Neural progenitor cell (in vitro differentiated cells): Measurements from ENCODE around the gene ATF5. TPM values are rescaled to one million over a fixed set of nuclear protein-coding genes. Genes with fewer than 3 reads are reported as not detected.
"Not testable (repeated sequence)": the region's sequence is repeated elsewhere in the genome, so short reads cannot be mapped to it uniquely, and the experiment has no call there.

Experiments
- DNase-seq: peaks from one replicate; pipeline ENCODE4 v3.0.0-alpha.2; 2016; ENCODE audit warnings: low spot score
- H2AFZ ChIP-seq: fragments of 200-600 bp; sonication (generic); replicated peaks from 2 replicates; pipeline ENCODE4 v1.6.1; 2016; ENCODE audit warnings: antibody characterized with exemption
- H3F3A ChIP-seq: fragments of 200-600 bp; sonication (generic); 2 replicates; pipeline ENCODE4 v1.6.1; 2016; ENCODE audit warnings: antibody characterized with exemption, low read depth
- H3K27ac ChIP-seq: fragments of 200-600 bp; sonication (generic); 2 replicates; pipeline ENCODE4 v1.5.1; 2016; ENCODE audit warnings: mild to moderate bottlenecking
- H3K27me3 ChIP-seq: fragments of 200-600 bp; sonication (generic); 2 replicates; pipeline ENCODE4 v1.6.1; 2016; ENCODE audit warnings: mild to moderate bottlenecking, moderate library complexity
- H3K36me3 ChIP-seq: fragments of 200-600 bp; sonication (generic); 2 replicates; pipeline ENCODE4 v1.5.1; 2016
- H3K4me1 ChIP-seq: fragments of 200-600 bp; sonication (generic); 2 replicates; pipeline ENCODE4 v1.6.1; 2016; ENCODE audit warnings: mixed run types
- H3K4me2 ChIP-seq: fragments of 200-600 bp; sonication (generic); 2 replicates; pipeline ENCODE4 v1.6.1; 2016
- H3K4me3 ChIP-seq: fragments of 200-600 bp; sonication (generic); 2 replicates; pipeline ENCODE4 v1.5.1; 2016
- H3K79me2 ChIP-seq: fragments of 200-600 bp; sonication (generic); 2 replicates; pipeline ENCODE4 v1.6.1; 2016; ENCODE audit warnings: low read depth
- H3K9ac ChIP-seq: fragments of 200-600 bp; sonication (generic); 2 replicates; pipeline ENCODE4 v1.6.1; 2016
- H3K9me3 ChIP-seq: fragments of 200-600 bp; sonication (generic); 2 replicates; pipeline ENCODE4 v1.5.1; 2016; ENCODE audit warnings: low read depth
- H4K20me1 ChIP-seq: fragments of 200-600 bp; sonication (generic); 2 replicates; pipeline ENCODE4 v1.6.1; 2016; ENCODE audit warnings: low read depth
- H3K27ac Mint-ChIP-seq: 3 replicates; pipeline ENCODE4 v1.8.0; 2021; ENCODE audit warnings: mixed read lengths
- H3K27me3 Mint-ChIP-seq: 2 replicates; pipeline ENCODE4 v1.8.0; 2022; ENCODE audit warnings: low read depth, mild to moderate bottlenecking, inconsistent platforms, moderate library complexity, mixed read lengths; ENCODE audit not compliant: insufficient read depth
- H3K36me3 Mint-ChIP-seq: 3 replicates; pipeline ENCODE4 v1.8.0; 2021; ENCODE audit warnings: mixed read lengths
- H3K4me1 Mint-ChIP-seq: 3 replicates; pipeline ENCODE4 v1.8.0; 2021; ENCODE audit warnings: mixed read lengths
- H3K4me3 Mint-ChIP-seq: 3 replicates; pipeline ENCODE4 v1.8.0; 2021; ENCODE audit warnings: mild to moderate bottlenecking, moderate library complexity, mixed read lengths
- H3K9me3 Mint-ChIP-seq: 3 replicates; pipeline ENCODE4 v1.8.0; 2020; ENCODE audit warnings: mixed read lengths
- CTCF ChIP-seq: fragments of 200-600 bp; sonication (generic); IDR thresholded peaks from 2 replicates; pipeline ENCODE4 v1.5.1; 2017; ENCODE audit warnings: antibody characterized with exemption, mild to moderate bottlenecking
- EZH2 ChIP-seq: fragments of 200-600 bp; sonication (generic); IDR thresholded peaks from 2 replicates; pipeline ENCODE4 v1.6.1; 2017; ENCODE audit warnings: antibody characterized with exemption, mild to moderate bottlenecking, moderate library complexity
- EZH2phosphoT487 ChIP-seq: fragments of 200-600 bp; sonication (generic); IDR thresholded peaks from 2 replicates; pipeline ENCODE4 v1.6.1; 2017; ENCODE audit warnings: antibody characterized with exemption
- total RNA-seq: library from RNA; depleted of rRNA; stranded (reverse); fragments of >200 nt; gene quantifications from 2 replicates; pipeline ENCODE4 v1.2.3, GENCODE V29; 2015; ENCODE audit warnings: low replicate concordance

Gene ATF5
- total RNA-seq, 1 donor from 2014 or later, result 1.6 TPM

- H3K9me3 Mint-ChIP-seq, result no peaks in the 10 kb centered on the region
- no peaks in the 10 kb centered on the region for H3K36me3 Mint-ChIP-seq
- no peak for TF ChIP-seq EZH2phosphoT487
- TF ChIP-seq CTCF, result peak; percentile 10
- TF ChIP-seq EZH2, result no peak
- no peak for DNase-seq
- H3K36me3 ChIP-seq, result no peaks in the 10 kb centered on the region
- H3K27me3 ChIP-seq, result peaks cover 18% of the 10 kb centered on the region
- no peak overlapping the region for H3K9ac ChIP-seq
- peak overlapping the region; percentile 6 for H3K27ac Mint-ChIP-seq
- peaks cover 20% of the 10 kb centered on the region for H3K4me1 Mint-ChIP-seq
- H2AFZ ChIP-seq, result no peak overlapping the region
- no peaks in the 10 kb centered on the region for H3K79me2 ChIP-seq
- no peaks in the 10 kb centered on the region for H4K20me1 ChIP-seq
- H3K4me2 ChIP-seq, result no peak overlapping the region
- no peak overlapping the region for H3K4me3 Mint-ChIP-seq
- peaks cover 6% of the 10 kb centered on the region for H3K27me3 Mint-ChIP-seq
- H3K9me3 ChIP-seq, result no peaks in the 10 kb centered on the region
- no peak overlapping the region for H3K27ac ChIP-seq
- H3K4me1 ChIP-seq, result peaks cover 3% of the 10 kb centered on the region
- H3K4me3 ChIP-seq, result no peak overlapping the region
- peaks cover 5% of the 10 kb centered on the region for H3F3A ChIP-seq
Observed at GRCh38 chr19:49939721-49940481, 10.9 kb downstream of the ATF5 start.

GRCh38 chr19:49940482-49940791, 11.4 kb downstream of the ATF5 start:
- H2AFZ ChIP-seq, result no peak overlapping the region
- H3K79me2 ChIP-seq, result no peaks in the 10 kb centered on the region
- no peaks in the 10 kb centered on the region for H3K9me3 Mint-ChIP-seq
- H3F3A ChIP-seq, result peaks cover 5% of the 10 kb centered on the region
- peaks cover 18% of the 10 kb centered on the region for H3K27me3 ChIP-seq
- no peak overlapping the region for H3K27ac ChIP-seq
- H3K9me3 ChIP-seq, result no peaks in the 10 kb centered on the region
- peaks cover 3% of the 10 kb centered on the region for H3K4me1 ChIP-seq
- no peak overlapping the region for H3K4me2 ChIP-seq
- H3K4me3 ChIP-seq, result no peak overlapping the region
- no peak for TF ChIP-seq EZH2
- H3K4me3 Mint-ChIP-seq, result no peak overlapping the region
- peaks cover 20% of the 10 kb centered on the region for H3K4me1 Mint-ChIP-seq
- no peaks in the 10 kb centered on the region for H3K36me3 Mint-ChIP-seq
- H4K20me1 ChIP-seq, result no peaks in the 10 kb centered on the region
- no peaks in the 10 kb centered on the region for H3K36me3 ChIP-seq
- H3K27me3 Mint-ChIP-seq, result peaks cover 6% of the 10 kb centered on the region
- H3K27ac Mint-ChIP-seq, result peak overlapping the region; percentile 6
- no peak for DNase-seq
- no peak overlapping the region for H3K9ac ChIP-seq

GRCh38 chr19:49944567-49944966, 15.6 kb downstream of the ATF5 start:
- peaks cover 20% of the 10 kb centered on the region for H3K4me1 Mint-ChIP-seq
- not testable (repeated sequence) for H4K20me1 ChIP-seq, DNase-seq, H3K4me2 ChIP-seq, H3K9me3 ChIP-seq, H3K27me3 ChIP-seq, H3K36me3 Mint-ChIP-seq, H3F3A ChIP-seq, H2AFZ ChIP-seq, H3K9me3 Mint-ChIP-seq, H3K27ac ChIP-seq, H3K27ac Mint-ChIP-seq, H3K36me3 ChIP-seq, H3K27me3 Mint-ChIP-seq, H3K4me3 Mint-ChIP-seq, H3K4me3 ChIP-seq, H3K79me2 ChIP-seq, H3K9ac ChIP-seq, H3K4me1 ChIP-seq

- Histone ChIP-seq H3K4me2 (no peak overlapping the region), H3K4me3 (no peak overlapping the region), H4K20me1 (no peaks in the 10 kb centered on the region), H3K36me3 (no peaks in the 10 kb centered on the region), H3K27ac (no peak overlapping the region), H3K79me2 (no peaks in the 10 kb centered on the region), H3K9ac (no peak overlapping the region), H3K9me3 (no peaks in the 10 kb centered on the region), H3K27me3 (peaks cover 7% of the 10 kb centered on the region), H2AFZ (no peak overlapping the region), H3K4me1 (no peaks in the 10 kb centered on the region), H3F3A (no peaks in the 10 kb centered on the region)
- peaks cover 19% of the 10 kb centered on the region for H3K4me1 Mint-ChIP-seq
- no peak for DNase-seq
- H3K27ac Mint-ChIP-seq, result no peak overlapping the region
- TF ChIP-seq CTCF (no peak), EZH2phosphoT487 (no peak), EZH2 (no peak)
- no peaks in the 10 kb centered on the region for H3K36me3 Mint-ChIP-seq
- H3K9me3 Mint-ChIP-seq, result no peaks in the 10 kb centered on the region
- H3K27me3 Mint-ChIP-seq, result peaks cover 3% of the 10 kb centered on the region
- H3K4me3 Mint-ChIP-seq, result no peak overlapping the region
Observed at GRCh38 chr19:49946415-49946814, 17.4 kb downstream of the ATF5 start.
